HEK293 (cell line): Measurements from ENCODE around the gene PTPRN2.

Source experiments
- GLIS1 ChIP-seq: fragments of 450-650 bp; formaldehyde crosslinking; IDR thresholded peaks from 2 replicates; pipeline ENCODE4 v1.5.1; 2016; ENCODE audit warnings: missing biosample characterization, missing genetic modification characterization
- SP7 ChIP-seq: fragments of 450-650 bp; formaldehyde crosslinking; IDR thresholded peaks from 2 replicates; pipeline ENCODE4 v1.5.1; 2016; ENCODE audit warnings: missing biosample characterization, missing genetic modification characterization
- TCF7L2 ChIP-seq: IDR thresholded peaks from 2 replicates; pipeline ENCODE4 v1.6.1; 2011; ENCODE audit warnings: low read depth, mild to moderate bottlenecking, inconsistent platforms, low read length, moderate library complexity, borderline replicate concordance
- ZBTB21 ChIP-seq: fragments of 450-650 bp; formaldehyde crosslinking; IDR thresholded peaks from 2 replicates; pipeline ENCODE4 v1.5.1; 2017; ENCODE audit warnings: missing biosample characterization, missing genetic modification characterization
- ZNF112 ChIP-seq: fragments of 450-650 bp; formaldehyde crosslinking; IDR thresholded peaks from 2 replicates; pipeline ENCODE4 v1.5.0; 2017; ENCODE audit warnings: missing biosample characterization, missing genetic modification characterization
- ZNF670 ChIP-seq: fragments of 450-650 bp; formaldehyde crosslinking; IDR thresholded peaks from 2 replicates; pipeline ENCODE4 v1.5.1; 2016; ENCODE audit warnings: missing biosample characterization, missing genetic modification characterization, low read depth
- TF ChIP-seq, protein P1 (sequence below): fragments of 450-650 bp; formaldehyde crosslinking; IDR thresholded peaks from 2 replicates; pipeline ENCODE4 v1.5.1; 2016; ENCODE audit warnings: missing biosample characterization, missing genetic modification characterization
- TF ChIP-seq, protein P2 (sequence below): fragments of 450-650 bp; formaldehyde crosslinking; IDR thresholded peaks from 2 replicates; pipeline ENCODE4 v1.5.1; 2016; ENCODE audit warnings: missing biosample characterization, missing genetic modification characterization
- TF ChIP-seq, protein P3 (sequence below): fragments of 450-650 bp; formaldehyde crosslinking; IDR thresholded peaks from 2 replicates; pipeline ENCODE4 v1.5.1; 2016; ENCODE audit warnings: missing biosample characterization, missing genetic modification characterization

DNA sequence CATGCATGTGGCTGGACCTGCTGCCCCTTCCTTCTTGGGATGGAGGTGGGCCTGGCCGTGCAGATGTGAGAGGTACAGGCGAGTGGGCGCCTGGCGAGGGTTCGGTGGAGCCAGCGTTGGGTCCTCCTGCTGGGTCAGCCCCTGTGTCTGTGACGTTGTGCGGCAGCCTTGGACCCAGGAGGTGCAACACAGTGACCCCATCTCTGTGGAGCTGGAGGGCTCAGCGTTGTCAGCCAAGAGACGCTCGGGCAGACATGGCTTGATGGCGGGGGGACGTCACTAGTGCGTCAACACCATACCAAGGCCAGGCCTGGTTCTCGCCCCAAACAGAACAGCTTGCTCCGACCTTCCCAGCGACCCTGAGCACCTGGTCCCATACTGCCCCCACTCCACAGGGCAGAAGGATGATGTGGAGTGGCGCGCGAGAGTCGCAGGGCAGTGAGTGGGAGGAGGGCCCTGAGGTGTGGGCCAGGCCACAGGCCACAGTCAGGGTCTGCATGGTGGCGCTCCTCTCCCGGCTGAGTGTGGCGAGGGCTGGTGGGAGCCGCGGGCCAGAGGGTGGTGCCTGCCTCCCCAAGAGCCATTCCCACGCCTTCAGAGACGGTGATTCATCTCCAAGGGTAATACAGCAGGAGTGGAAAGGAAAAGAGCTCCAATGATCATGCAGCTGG, 1066.4 kb downstream of the PTPRN2 start:
- TF ChIP-seq SP7 (tag by site-specific recombination) (no peak), ZNF112 (no peak), TCF7L2 (no peak), ZNF670 (tag by site-specific recombination) (no peak), ZBTB21 (tag by site-specific recombination) (no peak), GLIS1 (tag by site-specific recombination) (no peak)
- TF ChIP-seq, protein P1, sequence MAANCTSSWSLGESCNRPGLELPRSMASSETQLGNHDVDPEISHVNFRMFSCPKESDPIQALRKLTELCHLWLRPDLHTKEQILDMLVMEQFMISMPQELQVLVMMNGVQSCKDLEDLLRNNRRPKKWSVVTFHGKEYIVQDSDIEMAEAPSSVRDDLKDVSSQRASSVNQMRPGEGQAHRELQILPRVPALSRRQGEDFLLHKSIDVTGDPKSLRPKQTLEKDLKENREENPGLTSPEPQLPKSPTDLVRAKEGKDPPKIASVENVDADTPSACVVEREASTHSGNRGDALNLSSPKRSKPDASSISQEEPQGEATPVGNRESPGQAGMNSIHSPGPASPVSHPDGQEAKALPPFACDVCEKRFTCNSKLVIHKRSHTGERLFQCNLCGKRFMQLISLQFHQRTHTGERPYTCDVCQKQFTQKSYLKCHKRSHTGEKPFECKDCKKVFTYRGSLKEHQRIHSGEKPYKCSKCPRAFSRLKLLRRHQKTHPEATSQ = no peak
- TF ChIP-seq, protein P2, sequence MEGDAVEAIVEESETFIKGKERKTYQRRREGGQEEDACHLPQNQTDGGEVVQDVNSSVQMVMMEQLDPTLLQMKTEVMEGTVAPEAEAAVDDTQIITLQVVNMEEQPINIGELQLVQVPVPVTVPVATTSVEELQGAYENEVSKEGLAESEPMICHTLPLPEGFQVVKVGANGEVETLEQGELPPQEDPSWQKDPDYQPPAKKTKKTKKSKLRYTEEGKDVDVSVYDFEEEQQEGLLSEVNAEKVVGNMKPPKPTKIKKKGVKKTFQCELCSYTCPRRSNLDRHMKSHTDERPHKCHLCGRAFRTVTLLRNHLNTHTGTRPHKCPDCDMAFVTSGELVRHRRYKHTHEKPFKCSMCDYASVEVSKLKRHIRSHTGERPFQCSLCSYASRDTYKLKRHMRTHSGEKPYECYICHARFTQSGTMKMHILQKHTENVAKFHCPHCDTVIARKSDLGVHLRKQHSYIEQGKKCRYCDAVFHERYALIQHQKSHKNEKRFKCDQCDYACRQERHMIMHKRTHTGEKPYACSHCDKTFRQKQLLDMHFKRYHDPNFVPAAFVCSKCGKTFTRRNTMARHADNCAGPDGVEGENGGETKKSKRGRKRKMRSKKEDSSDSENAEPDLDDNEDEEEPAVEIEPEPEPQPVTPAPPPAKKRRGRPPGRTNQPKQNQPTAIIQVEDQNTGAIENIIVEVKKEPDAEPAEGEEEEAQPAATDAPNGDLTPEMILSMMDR = no peak
- TF ChIP-seq, protein P3, sequence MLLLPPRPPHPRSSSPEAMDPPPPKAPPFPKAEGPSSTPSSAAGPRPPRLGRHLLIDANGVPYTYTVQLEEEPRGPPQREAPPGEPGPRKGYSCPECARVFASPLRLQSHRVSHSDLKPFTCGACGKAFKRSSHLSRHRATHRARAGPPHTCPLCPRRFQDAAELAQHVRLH = no peak
